ENCODE measurements around the gene OSBPL1A.

- TF ChIP-seq CTCF (IDR thresholded peaks at IDR 0.05): no peak
- TF ChIP-seq POLR2A (IDR thresholded peaks at IDR 0.05): no peak
These were observed 267.1 kb downstream of the OSBPL1A start for GRCh38 chr18:24130494-24130893.

Data from right lobe of liver (tissue), 4 donors.